HG03280 (cell line): Measurements from ENCODE around the gene REEP3.
"Not testable (repeated sequence)": the region's sequence is repeated elsewhere in the genome, so short reads cannot be mapped to it uniquely, and the experiment has no call there.

ENCODE experiments used
- ATAC-seq: cut with Tn5 transposase; IDR thresholded peaks from one replicate; pipeline ENCODE4 v1.9.1; 2021; ENCODE audit warnings: mild to moderate bottlenecking, moderate library complexity; ENCODE audit not compliant: unreplicated experiment

The REEP3 gene, protein sequence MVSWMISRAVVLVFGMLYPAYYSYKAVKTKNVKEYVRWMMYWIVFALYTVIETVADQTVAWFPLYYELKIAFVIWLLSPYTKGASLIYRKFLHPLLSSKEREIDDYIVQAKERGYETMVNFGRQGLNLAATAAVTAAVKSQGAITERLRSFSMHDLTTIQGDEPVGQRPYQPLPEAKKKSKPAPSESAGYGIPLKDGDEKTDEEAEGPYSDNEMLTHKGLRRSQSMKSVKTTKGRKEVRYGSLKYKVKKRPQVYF

GRCh38 chr10:63520500-63521415 is at the start of gene REEP3:
TSS of gene REEP3 (plus strand) at chr10:63521401. CDS start at chr10:63521546, 145 bp downstream.
- peak; percentile 71 for ATAC-seq

- ATAC-seq, result no peak
Measured at GRCh38 chr10:63474488-63474887, 46.7 kb upstream of the REEP3 start.

DNA sequence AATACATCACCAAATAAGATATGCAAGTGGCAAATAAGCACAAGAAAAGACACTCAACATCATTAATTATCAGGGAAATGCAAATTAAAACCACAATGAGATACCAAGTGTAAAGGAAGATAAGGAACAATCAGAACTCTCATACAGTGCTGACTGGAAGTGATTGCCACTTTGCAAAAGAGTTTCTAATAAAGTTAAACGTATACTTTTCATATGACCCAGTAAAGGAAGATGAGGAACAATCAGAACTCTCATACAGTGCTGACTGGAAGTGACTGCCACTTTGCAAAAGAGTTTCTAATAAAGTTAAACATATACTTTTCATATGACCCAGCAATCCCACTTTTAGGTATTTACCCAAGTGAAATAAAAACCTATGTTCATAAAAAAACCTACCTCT is 43.3 kb upstream of the REEP3 start:
- ATAC-seq, result no peak

DNA sequence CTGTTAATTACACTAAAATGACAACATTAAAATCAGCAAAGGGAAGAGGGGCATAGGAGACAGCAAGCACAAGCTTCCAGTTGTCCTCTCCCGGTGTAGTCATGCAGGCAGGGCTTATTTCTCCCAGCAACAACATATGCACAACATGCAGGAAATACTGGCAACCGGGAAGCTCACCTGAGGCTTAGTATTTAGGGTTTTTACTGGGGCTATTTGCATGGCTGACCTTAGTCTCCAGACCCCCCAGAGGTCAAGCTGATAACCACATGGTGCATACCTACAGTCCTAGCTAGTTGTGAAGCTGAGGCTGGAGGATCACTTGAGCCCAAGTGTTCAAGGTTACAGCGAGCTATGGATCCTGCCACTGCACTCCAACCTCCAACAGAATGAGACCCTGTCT is 42.6 kb upstream of the REEP3 start:
- ATAC-seq, result no peak

- no peak for ATAC-seq
Measured at GRCh38 chr10:63480237-63480636, 41.0 kb upstream of the REEP3 start.

GRCh38 chr10:63481815-63482421 is 39.3 kb upstream of the REEP3 start:
- ATAC-seq, result no peak

GRCh38 chr10:63483983-63484382 is 37.2 kb upstream of the REEP3 start:
- ATAC-seq, result no peak

GRCh38 chr10:63487990-63488389 is 33.2 kb upstream of the REEP3 start:
- ATAC-seq, result no peak

DNA sequence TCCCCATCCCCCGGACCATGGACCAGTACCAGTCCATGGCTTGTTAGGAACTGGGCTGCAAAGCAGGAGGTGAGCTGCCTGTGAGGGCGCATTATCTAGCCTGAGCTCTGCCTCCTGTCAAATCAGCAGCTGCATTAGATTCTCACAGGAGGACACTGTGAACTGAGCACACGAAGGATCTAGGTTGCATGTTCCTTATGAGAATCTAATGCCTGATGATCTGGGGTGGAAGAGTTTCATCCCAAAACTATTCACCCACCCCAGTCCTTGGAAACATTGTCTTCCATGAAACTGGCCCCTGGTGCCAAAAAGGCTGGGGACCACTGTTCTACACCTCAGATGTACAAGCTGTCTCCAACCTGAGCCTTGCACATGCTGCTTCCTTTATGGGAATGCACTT is 31.4 kb upstream of the REEP3 start:
- no peak for ATAC-seq

DNA sequence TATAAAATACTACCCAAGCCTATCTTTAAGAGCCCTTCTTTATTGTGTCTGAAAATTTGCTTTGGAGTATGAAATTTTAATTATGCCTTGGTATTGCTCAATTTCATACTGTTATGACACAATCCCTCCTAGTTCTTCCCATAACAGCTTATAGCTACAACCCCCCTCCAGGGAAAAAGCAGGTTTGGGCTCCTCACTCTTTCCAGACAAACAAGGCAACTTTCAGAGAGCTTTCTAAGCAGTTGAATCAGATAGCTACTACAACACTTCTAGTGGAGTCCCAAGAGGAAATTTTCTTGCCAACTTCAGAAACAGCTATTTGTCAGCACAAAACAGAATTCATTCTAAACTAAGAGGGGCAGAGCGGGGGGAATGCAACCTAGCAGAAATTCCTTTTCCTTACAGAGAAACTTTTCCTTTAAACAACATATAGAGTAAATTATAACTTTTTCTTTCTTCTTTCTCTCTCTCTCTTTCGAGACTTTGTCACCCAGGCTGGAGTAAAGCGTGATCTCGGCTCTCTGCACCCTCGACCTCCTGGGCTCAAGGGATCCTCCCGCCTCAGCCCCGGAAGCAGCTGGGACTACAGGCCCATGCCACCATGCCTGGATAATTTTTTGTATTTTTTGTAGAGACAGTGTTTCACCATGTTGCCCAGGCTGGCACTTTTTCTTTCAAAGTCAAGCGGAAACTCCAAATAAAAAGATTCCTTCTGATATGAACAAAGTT is 29.4 kb upstream of the REEP3 start:
- no peak for ATAC-seq

GRCh38 chr10:63492317-63492690 is 28.9 kb upstream of the REEP3 start:
- ATAC-seq, result not testable (repeated sequence)

DNA sequence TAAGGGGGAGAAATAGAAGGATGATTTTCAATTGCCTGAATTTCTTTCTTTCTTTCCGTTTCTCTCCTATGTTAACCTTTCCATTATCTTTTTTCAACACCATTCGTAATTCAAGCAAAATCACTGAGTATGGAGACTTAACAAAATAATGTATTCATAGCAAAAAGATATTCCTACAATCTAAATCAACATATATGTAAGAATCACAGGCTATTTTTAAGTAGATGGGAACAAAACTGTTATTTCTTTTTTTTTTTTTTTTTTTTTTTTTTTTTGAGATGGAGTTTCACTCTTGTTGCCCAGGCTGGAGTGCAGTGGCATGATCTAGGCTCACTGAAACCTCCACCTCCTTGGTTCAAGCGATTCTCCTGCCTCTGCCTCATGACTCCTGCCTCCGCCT is 28.2 kb upstream of the REEP3 start:
- ATAC-seq, result no peak

DNA sequence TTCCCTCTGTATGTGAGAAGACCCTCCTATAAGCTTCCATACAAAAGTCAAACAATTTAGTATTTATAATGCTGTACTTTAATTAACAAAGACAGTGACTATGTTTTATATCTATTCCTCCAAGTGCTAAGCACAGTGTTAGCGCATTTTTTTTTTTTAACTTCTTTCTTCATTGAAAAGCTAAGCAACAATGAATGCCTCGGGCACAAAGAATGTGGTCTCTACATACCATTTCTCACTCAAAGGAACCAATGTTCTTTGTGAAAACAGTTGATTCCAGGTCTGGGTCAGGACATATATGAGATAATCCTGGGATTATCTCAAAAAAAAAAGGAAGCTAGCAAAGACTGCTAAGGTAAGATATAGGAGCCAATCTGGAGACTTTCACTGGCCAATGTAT is 26.2 kb upstream of the REEP3 start:
- ATAC-seq, result no peak

GRCh38 chr10:63496561-63496960 is 24.6 kb upstream of the REEP3 start:
- no peak for ATAC-seq

GRCh38 chr10:63497321-63497720 is 23.9 kb upstream of the REEP3 start:
- ATAC-seq, result no peak

DNA sequence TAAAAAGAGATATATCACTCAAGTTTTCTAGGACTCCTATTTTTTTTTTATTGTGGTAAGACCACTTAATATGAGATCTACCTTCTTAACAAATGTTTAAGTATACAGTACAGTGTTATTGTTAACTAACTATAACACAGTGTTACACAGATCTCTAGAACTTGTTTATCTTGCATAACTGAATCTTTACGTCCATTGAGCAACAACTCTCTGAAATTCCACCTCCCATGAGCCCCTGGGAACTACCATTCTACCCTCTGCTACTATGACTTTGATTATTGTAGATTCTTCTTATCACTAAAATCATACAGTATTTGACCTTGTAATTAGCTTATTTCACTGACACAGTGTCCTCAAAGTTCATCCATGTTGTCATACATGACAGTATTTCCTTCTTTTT is 22.5 kb upstream of the REEP3 start:
- ATAC-seq, result no peak

DNA sequence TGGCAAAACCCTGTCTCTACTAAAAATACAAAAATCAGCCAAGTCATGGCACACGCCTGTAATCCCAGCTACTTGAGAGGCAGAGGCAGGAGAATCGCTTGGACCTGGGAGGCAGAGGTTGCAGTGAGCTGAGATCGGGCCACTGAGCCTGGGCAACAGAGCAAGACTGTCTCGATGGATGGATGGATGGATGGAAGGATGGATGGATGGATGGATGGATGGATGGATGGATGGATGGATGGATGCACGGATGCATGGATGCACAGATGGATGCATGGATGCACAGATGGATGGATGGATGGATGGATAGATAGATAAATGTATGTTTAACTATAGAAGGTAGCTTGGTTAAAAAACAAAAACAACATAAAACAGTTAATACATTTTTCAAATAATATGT is 20.6 kb upstream of the REEP3 start:
- not testable (repeated sequence) for ATAC-seq

- no peak for ATAC-seq
Measured at GRCh38 chr10:63501954-63502353, 19.2 kb upstream of the REEP3 start.

DNA sequence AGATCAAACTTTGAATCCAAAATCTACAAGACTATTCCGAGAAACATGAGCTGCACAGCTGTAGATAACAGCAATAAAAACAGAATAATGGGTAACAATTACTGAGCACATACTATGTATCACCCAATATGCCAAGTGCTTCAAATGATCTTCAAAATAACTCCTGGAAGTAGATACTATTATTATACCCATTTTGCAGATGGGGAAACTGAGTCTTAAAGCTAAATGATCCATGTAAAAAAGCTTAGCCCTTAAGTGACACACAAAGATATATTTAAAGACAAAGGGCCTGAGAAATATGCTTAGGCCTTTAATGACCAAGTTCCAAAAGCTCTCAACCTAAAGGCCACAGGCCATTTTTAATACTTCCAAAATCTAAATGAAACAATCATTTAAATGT is 18.4 kb upstream of the REEP3 start:
- ATAC-seq, result no peak

DNA sequence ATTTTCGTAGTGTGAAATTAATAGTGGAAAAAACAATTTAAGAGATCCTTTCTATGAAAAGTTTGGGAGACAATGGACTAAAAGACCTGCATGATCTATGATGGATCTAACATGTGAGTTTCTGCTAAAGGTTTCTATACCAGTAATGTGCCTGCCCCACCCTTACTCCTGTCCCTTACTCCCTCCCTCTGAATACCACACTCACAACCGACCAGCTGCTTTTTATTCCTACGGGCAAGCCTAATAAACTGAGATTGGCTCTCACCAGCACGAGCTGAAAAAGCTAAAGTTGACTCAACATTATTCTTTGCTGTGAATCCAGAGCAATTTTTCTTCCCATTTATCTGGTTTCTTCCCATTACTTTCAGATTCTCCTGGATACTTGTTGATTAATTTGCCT is 17.8 kb upstream of the REEP3 start:
- ATAC-seq, result no peak
